Loucy (cell line): ENCODE data around the gene YBX2.
A peak's percentile ranks its signal among the peaks of the same experiment; 100 is the strongest.

Experiments
- H2AFZ ChIP-seq: fragments of 200-600 bp; sonication (generic); 2 replicates; pipeline ENCODE4 v1.6.0; 2016; ENCODE audit warnings: antibody characterized with exemption, mild to moderate bottlenecking, low read length, moderate library complexity
- H3F3A ChIP-seq: fragments of 200-600 bp; 2 replicates; pipeline ENCODE4 v1.6.0; 2016; ENCODE audit warnings: antibody characterized with exemption, low read depth, mild to moderate bottlenecking
- H3K27me3 ChIP-seq: fragments of 200-600 bp; sonication (generic); 2 replicates; pipeline ENCODE4 v1.6.1; 2014; ENCODE audit warnings: low read length, mild to moderate bottlenecking; ENCODE audit not compliant: insufficient read depth, poor library complexity, severe bottlenecking
- H3K36me3 ChIP-seq: fragments of 200-600 bp; sonication (generic); 2 replicates; pipeline ENCODE4 v1.6.1; 2016; ENCODE audit warnings: low read length; ENCODE audit not compliant: insufficient read depth
- H3K4me1 ChIP-seq: fragments of 200-600 bp; sonication (generic); 2 replicates; pipeline ENCODE4 v1.5.1; 2014; ENCODE audit warnings: low read length, mild to moderate bottlenecking; ENCODE audit not compliant: insufficient read depth, poor library complexity, severe bottlenecking
- H3K4me2 ChIP-seq: fragments of 200-600 bp; sonication (generic); 2 replicates; pipeline ENCODE4 v1.6.0; 2014; ENCODE audit warnings: antibody characterized with exemption, low read length, low read depth, mild to moderate bottlenecking; ENCODE audit not compliant: poor library complexity, severe bottlenecking
- H3K4me3 ChIP-seq: fragments of 200-600 bp; sonication (generic); 2 replicates; pipeline ENCODE4 v1.5.1; 2014; ENCODE audit warnings: low read length, mild to moderate bottlenecking, mixed read lengths; ENCODE audit not compliant: poor library complexity, severe bottlenecking
- H3K79me2 ChIP-seq: fragments of 200-600 bp; sonication (generic); 2 replicates; pipeline ENCODE4 v1.6.1; 2014; ENCODE audit warnings: low read length; ENCODE audit not compliant: insufficient read depth
- H3K9ac ChIP-seq: fragments of 200-600 bp; sonication (generic); 2 replicates; pipeline ENCODE4 v1.6.0; 2014; ENCODE audit warnings: mild to moderate bottlenecking, low read depth, low read length, moderate library complexity; ENCODE audit not compliant: poor library complexity, severe bottlenecking
- H3K9me2 ChIP-seq: fragments of 200-600 bp; sonication (generic); replicated peaks from 2 replicates; pipeline ENCODE4 v1.6.1; 2016; ENCODE audit warnings: low read depth, low read length, mixed read lengths
- H3K9me3 ChIP-seq: fragments of 200-600 bp; sonication (generic); 2 replicates; pipeline ENCODE4 v1.6.1; 2014; ENCODE audit warnings: mild to moderate bottlenecking, antibody characterized with exemption, low read length, low read depth; ENCODE audit not compliant: insufficient read depth
- H4K20me1 ChIP-seq: fragments of 200-600 bp; sonication (generic); 2 replicates; pipeline ENCODE4 v1.6.0; 2014; ENCODE audit warnings: antibody characterized with exemption, low read length, mild to moderate bottlenecking; ENCODE audit not compliant: insufficient read depth, poor library complexity, severe bottlenecking
- EZH2phosphoT487 ChIP-seq: fragments of 200-600 bp; IDR thresholded peaks from 2 replicates; pipeline ENCODE4 v1.6.1; 2018; ENCODE audit warnings: antibody characterized with exemption, mild to moderate bottlenecking, moderate library complexity, borderline replicate concordance
- TF ChIP-seq, protein P1 (sequence below): fragments of 200-600 bp; sonication (generic); conservative IDR thresholded peaks from 2 replicates; pipeline ENCODE4 v1.5.1; 2014; ENCODE audit warnings: mild to moderate bottlenecking, antibody characterized with exemption, low read length

Gene YBX2

DNA sequence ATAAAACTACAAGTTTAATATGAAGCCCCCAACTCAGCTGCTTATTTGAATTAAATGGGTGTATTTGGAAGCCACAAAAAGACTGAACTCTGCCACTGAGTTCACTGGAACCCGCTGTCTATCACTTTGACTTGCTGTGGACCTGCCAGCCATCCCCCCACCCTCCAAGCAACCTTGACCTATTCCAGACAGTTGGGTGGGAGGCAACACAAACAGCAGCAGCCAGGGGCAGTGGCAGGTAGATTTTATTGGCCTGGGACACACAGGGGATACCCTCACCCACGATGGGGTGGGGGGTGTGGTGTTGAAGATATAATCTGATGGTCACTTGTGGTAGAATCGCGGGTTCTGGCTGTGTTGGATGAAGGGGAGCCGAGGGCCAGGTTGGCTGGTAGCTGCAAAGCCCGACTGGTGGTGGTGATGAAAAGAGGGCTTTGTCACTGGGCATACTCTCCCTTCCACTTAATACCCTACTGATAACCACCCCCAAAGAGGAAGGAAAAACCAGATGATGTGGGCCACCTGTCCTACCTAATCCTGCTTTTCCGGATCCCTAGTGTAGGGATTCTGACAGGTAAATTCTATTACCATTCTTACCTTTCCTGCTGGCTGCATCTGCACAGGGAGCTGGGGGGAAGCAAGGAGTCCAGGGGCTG, 18.1 kb upstream of the YBX2 start:
- no peaks in the 10 kb centered on the region for H3K9me3 ChIP-seq
- H3K9me2 ChIP-seq: no peaks in the 10 kb centered on the region
- peaks cover 14% of the 10 kb centered on the region for H3F3A ChIP-seq
- no peak overlapping the region for H2AFZ ChIP-seq
- TF ChIP-seq EZH2phosphoT487: no peak
- TF ChIP-seq, protein P1, sequence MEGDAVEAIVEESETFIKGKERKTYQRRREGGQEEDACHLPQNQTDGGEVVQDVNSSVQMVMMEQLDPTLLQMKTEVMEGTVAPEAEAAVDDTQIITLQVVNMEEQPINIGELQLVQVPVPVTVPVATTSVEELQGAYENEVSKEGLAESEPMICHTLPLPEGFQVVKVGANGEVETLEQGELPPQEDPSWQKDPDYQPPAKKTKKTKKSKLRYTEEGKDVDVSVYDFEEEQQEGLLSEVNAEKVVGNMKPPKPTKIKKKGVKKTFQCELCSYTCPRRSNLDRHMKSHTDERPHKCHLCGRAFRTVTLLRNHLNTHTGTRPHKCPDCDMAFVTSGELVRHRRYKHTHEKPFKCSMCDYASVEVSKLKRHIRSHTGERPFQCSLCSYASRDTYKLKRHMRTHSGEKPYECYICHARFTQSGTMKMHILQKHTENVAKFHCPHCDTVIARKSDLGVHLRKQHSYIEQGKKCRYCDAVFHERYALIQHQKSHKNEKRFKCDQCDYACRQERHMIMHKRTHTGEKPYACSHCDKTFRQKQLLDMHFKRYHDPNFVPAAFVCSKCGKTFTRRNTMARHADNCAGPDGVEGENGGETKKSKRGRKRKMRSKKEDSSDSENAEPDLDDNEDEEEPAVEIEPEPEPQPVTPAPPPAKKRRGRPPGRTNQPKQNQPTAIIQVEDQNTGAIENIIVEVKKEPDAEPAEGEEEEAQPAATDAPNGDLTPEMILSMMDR: no peak
- no peak overlapping the region for H3K4me3 ChIP-seq
- H4K20me1 ChIP-seq: peaks cover 65% of the 10 kb centered on the region
- H3K79me2 ChIP-seq: peaks cover 70% of the 10 kb centered on the region
- H3K27me3 ChIP-seq: peaks cover 11% of the 10 kb centered on the region
- no peak overlapping the region for H3K9ac ChIP-seq
- peak overlapping the region; percentile 82 for H3K4me2 ChIP-seq
- H3K4me1 ChIP-seq: peaks cover 42% of the 10 kb centered on the region
- peaks cover 47% of the 10 kb centered on the region for H3K36me3 ChIP-seq

DNA sequence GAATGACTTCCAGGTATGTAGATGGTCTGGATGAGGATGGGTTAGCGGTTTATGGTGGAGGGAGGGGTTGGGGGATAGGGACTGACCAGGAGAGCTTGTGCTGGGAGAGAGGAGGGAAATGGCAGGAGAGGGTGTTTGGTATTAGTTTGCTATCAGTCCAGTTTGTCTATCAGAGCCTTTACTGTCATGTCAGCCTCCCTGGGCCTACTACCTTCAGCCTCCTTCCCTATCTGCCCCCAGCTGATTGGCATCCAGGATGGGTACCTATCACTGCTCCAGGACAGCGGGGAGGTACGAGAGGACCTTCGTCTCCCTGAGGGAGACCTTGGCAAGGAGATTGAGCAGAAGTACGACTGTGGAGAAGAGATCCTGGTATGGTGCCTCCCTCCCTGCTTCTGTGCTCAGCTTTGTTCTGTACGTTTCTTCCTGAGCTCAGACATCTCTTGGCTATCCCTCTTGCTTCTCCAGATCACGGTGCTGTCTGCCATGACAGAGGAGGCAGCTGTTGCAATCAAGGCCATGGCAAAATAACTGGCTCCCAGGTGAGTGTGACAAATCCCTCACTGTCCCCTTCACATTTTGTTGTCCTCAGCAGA, 16.8 kb upstream of the YBX2 start:
- peaks cover 12% of the 10 kb centered on the region for H3K27me3 ChIP-seq
- H3K9ac ChIP-seq: no peak overlapping the region
- no peaks in the 10 kb centered on the region for H3K9me3 ChIP-seq
- H3K36me3 ChIP-seq: peaks cover 43% of the 10 kb centered on the region
- H3K4me3 ChIP-seq: peak overlapping the region; percentile 93
- H3K4me1 ChIP-seq: peaks cover 42% of the 10 kb centered on the region
- TF ChIP-seq EZH2phosphoT487: no peak
- TF ChIP-seq, protein P1: no peak
- H3F3A ChIP-seq: peaks cover 17% of the 10 kb centered on the region
- no peak overlapping the region for H2AFZ ChIP-seq
- no peaks in the 10 kb centered on the region for H3K9me2 ChIP-seq
- peaks cover 65% of the 10 kb centered on the region for H4K20me1 ChIP-seq
- H3K79me2 ChIP-seq: peaks cover 72% of the 10 kb centered on the region
- H3K4me2 ChIP-seq: peak overlapping the region; percentile 99

DNA sequence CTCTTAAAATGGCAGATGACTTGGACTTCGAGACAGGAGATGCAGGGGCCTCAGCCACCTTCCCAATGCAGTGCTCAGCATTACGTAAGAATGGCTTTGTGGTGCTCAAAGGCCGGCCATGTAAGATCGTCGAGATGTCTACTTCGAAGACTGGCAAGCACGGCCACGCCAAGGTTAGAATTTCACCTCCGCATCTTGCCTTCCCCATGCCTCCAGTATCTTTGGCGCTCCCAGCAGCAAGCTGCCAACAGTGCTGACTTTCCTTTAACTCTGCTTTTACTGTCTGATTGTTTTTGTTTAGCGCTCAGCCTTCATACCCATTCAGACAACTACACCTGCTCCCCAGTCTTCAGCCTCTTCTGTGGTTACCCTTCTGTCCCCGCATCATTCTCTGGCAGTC, 15.2 kb upstream of the YBX2 start:
- TF ChIP-seq, protein P1: no peak
- TF ChIP-seq EZH2phosphoT487: no peak
- Histone ChIP-seq H3F3A (peaks cover 17% of the 10 kb centered on the region), H3K9ac (peak overlapping the region; percentile 99), H3K4me2 (peak overlapping the region; percentile 99), H3K27me3 (peaks cover 12% of the 10 kb centered on the region), H3K36me3 (peaks cover 43% of the 10 kb centered on the region), H2AFZ (no peak overlapping the region), H3K9me2 (no peaks in the 10 kb centered on the region), H4K20me1 (peaks cover 62% of the 10 kb centered on the region), H3K9me3 (no peaks in the 10 kb centered on the region), H3K79me2 (peaks cover 70% of the 10 kb centered on the region), H3K4me1 (peaks cover 32% of the 10 kb centered on the region), H3K4me3 (peak overlapping the region; percentile 93)
